ENCODE measurements around the gene PRKN.

The PRKN gene

GRCh38 chr6:162408826-162409535, 318.6 kb downstream of the PRKN start:
- TF ChIP-seq, protein P1, sequence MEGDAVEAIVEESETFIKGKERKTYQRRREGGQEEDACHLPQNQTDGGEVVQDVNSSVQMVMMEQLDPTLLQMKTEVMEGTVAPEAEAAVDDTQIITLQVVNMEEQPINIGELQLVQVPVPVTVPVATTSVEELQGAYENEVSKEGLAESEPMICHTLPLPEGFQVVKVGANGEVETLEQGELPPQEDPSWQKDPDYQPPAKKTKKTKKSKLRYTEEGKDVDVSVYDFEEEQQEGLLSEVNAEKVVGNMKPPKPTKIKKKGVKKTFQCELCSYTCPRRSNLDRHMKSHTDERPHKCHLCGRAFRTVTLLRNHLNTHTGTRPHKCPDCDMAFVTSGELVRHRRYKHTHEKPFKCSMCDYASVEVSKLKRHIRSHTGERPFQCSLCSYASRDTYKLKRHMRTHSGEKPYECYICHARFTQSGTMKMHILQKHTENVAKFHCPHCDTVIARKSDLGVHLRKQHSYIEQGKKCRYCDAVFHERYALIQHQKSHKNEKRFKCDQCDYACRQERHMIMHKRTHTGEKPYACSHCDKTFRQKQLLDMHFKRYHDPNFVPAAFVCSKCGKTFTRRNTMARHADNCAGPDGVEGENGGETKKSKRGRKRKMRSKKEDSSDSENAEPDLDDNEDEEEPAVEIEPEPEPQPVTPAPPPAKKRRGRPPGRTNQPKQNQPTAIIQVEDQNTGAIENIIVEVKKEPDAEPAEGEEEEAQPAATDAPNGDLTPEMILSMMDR (IDR thresholded peaks at IDR 0.05; ENCODE audit: insufficient read depth, low read length) = no peak
- no peak for TF ChIP-seq SPI1 (IDR thresholded peaks at IDR 0.05; ENCODE audit: borderline replicate concordance, low read depth)
- no peak for TF ChIP-seq POLR2AphosphoS5 (IDR thresholded peaks at IDR 0.05; ENCODE audit: low read depth)
- TF ChIP-seq, protein P2, sequence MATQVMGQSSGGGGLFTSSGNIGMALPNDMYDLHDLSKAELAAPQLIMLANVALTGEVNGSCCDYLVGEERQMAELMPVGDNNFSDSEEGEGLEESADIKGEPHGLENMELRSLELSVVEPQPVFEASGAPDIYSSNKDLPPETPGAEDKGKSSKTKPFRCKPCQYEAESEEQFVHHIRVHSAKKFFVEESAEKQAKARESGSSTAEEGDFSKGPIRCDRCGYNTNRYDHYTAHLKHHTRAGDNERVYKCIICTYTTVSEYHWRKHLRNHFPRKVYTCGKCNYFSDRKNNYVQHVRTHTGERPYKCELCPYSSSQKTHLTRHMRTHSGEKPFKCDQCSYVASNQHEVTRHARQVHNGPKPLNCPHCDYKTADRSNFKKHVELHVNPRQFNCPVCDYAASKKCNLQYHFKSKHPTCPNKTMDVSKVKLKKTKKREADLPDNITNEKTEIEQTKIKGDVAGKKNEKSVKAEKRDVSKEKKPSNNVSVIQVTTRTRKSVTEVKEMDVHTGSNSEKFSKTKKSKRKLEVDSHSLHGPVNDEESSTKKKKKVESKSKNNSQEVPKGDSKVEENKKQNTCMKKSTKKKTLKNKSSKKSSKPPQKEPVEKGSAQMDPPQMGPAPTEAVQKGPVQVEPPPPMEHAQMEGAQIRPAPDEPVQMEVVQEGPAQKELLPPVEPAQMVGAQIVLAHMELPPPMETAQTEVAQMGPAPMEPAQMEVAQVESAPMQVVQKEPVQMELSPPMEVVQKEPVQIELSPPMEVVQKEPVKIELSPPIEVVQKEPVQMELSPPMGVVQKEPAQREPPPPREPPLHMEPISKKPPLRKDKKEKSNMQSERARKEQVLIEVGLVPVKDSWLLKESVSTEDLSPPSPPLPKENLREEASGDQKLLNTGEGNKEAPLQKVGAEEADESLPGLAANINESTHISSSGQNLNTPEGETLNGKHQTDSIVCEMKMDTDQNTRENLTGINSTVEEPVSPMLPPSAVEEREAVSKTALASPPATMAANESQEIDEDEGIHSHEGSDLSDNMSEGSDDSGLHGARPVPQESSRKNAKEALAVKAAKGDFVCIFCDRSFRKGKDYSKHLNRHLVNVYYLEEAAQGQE (IDR thresholded peaks at IDR 0.05; ENCODE audit: insufficient replicate concordance, low read depth) = no peak
- TF ChIP-seq GABPA (IDR thresholded peaks at IDR 0.05; ENCODE audit: low read depth) = no peak
- H3K27me3 ChIP-seq (ENCODE audit: insufficient read depth, poor library complexity, severe bottlenecking) = peaks cover 3% of the 10 kb centered on the region
- no peak for DNase-seq (ENCODE audit: low read depth in 1 of 2, low spot score in 1 of 2)
- H3K4me3 ChIP-seq (replicated peaks; ENCODE audit: insufficient read depth, low read length) = no peak overlapping the region
- no peak overlapping the region for H3K27ac ChIP-seq (replicated peaks)

DNA sequence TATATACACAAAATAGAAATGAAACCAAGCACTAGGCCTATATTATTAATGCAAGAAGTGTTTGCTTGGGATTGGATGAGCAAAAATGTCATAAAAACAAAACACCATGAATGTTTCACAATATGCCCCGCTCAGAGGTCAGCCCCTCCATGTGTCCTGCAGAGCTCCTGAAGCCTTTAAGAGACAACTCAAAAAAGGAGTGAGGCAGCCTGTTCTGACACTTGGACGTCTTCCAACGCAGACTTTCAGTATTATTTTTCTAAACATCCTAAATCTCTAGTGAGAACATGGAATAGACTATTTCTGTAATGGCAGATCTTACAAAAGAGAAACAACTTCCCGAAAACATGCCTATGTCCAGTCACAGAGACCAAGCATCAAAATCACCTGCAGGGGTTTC, 322.6 kb downstream of the PRKN start:
- no peaks in the 10 kb centered on the region for H3K27me3 ChIP-seq (ENCODE audit: insufficient read depth, poor library complexity, severe bottlenecking)
- TF ChIP-seq, protein P1 (IDR thresholded peaks at IDR 0.05; ENCODE audit: insufficient read depth, low read length) = no peak
- TF ChIP-seq, protein P2 (IDR thresholded peaks at IDR 0.05; ENCODE audit: insufficient replicate concordance, low read depth) = no peak
- TF ChIP-seq GABPA (IDR thresholded peaks at IDR 0.05; ENCODE audit: low read depth) = no peak
- TF ChIP-seq SPI1 (IDR thresholded peaks at IDR 0.05; ENCODE audit: borderline replicate concordance, low read depth) = no peak
- no peak for TF ChIP-seq POLR2AphosphoS5 (IDR thresholded peaks at IDR 0.05; ENCODE audit: low read depth)
- DNase-seq (ENCODE audit: low read depth in 1 of 2, low spot score in 1 of 2) = no peak
- no peak overlapping the region for H3K4me3 ChIP-seq (replicated peaks; ENCODE audit: insufficient read depth, low read length)
- no peak overlapping the region for H3K27ac ChIP-seq (replicated peaks)

DNA sequence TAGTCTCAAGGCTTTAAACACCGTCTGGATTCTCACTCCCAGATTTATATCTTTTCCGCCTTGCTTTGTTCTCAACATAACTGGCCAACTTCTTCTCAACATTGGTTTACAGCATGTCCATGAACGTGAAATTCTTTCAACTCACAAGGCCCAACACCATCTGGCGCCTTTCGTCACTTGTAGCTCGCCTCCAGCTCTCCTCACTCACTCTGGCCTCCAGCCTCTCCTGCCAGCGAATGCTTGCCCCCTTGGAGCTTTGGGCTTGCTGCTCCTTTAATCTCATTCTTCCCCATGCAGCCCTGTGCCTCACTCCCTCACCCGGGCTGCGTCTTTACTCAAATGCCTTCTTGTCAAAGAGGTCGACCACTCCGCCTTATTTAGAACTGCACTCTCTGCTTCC, 324.5 kb downstream of the PRKN start:
- TF ChIP-seq POLR2AphosphoS5 (IDR thresholded peaks at IDR 0.05; ENCODE audit: low read depth) = no peak
- no peak for TF ChIP-seq GABPA (IDR thresholded peaks at IDR 0.05; ENCODE audit: low read depth)
- TF ChIP-seq SPI1 (IDR thresholded peaks at IDR 0.05; ENCODE audit: borderline replicate concordance, low read depth) = no peak
- TF ChIP-seq, protein P2 (IDR thresholded peaks at IDR 0.05; ENCODE audit: insufficient replicate concordance, low read depth) = no peak
- TF ChIP-seq, protein P1 (IDR thresholded peaks at IDR 0.05; ENCODE audit: insufficient read depth, low read length) = no peak
- H3K27ac ChIP-seq (replicated peaks) = no peak overlapping the region
- DNase-seq (ENCODE audit: low read depth in 1 of 2, low spot score in 1 of 2) = no peak
- no peak overlapping the region for H3K4me3 ChIP-seq (replicated peaks; ENCODE audit: insufficient read depth, low read length)
- no peaks in the 10 kb centered on the region for H3K27me3 ChIP-seq (ENCODE audit: insufficient read depth, poor library complexity, severe bottlenecking)
